Measurements from ENCODE around the gene PPM1K.
"Not testable (repeated sequence)": the region's sequence is repeated elsewhere in the genome, so short reads cannot be mapped to it uniquely, and the experiment has no call there.

The PPM1K gene

GRCh38 chr4:88284439-88285234 lies at the start of gene PPM1K:
Gene PPM1K (minus strand): TSS chr4:88284561. CDS start chr4:88278583, 5,978 bp downstream.
- peak; percentile 99 for DNase-seq

- DNase-seq = no peak
Measured at GRCh38 chr4:88333741-88334405, 49.5 kb upstream of the PPM1K start.

- no peak for DNase-seq
Measured at GRCh38 chr4:88327665-88328064, 43.3 kb upstream of the PPM1K start.

- peak; percentile 37 to 61 for DNase-seq
Measured at GRCh38 chr4:88320780-88321373, 36.5 kb upstream of the PPM1K start.

GRCh38 chr4:88320224-88320779 lies 35.9 kb upstream of the PPM1K start:
- DNase-seq = no peak

GRCh38 chr4:88318751-88319350 lies 34.5 kb upstream of the PPM1K start:
- DNase-seq = no peak

- DNase-seq = no peak
Measured at GRCh38 chr4:88315460-88316017, 31.2 kb upstream of the PPM1K start.

- DNase-seq = not testable (repeated sequence)
Measured at GRCh38 chr4:88313088-88313624, 28.8 kb upstream of the PPM1K start.

GRCh38 chr4:88308587-88308986 lies 24.2 kb upstream of the PPM1K start:
- DNase-seq = no peak

- DNase-seq = no peak
Measured at GRCh38 chr4:88297725-88298454, 13.5 kb upstream of the PPM1K start.

GRCh38 chr4:88297212-88297516 lies 12.8 kb upstream of the PPM1K start:
- no peak for DNase-seq

GRCh38 chr4:88296413-88297211 lies 12.3 kb upstream of the PPM1K start:
- no peak for DNase-seq

GRCh38 chr4:88295656-88296055 lies 11.3 kb upstream of the PPM1K start:
- no peak for DNase-seq

GRCh38 chr4:88291003-88291402 lies 6.6 kb upstream of the PPM1K start:
- no peak for DNase-seq

- DNase-seq = no peak
Measured at GRCh38 chr4:88286897-88287296, 2.5 kb upstream of the PPM1K start.

- no peak for DNase-seq
Measured at GRCh38 chr4:88285235-88285653, 883 bp upstream of the PPM1K start.

- peak; percentile 80 to 83 for DNase-seq
Measured at GRCh38 chr4:88283661-88284438, 511 bp downstream of the PPM1K start.

- DNase-seq = no peak
Measured at GRCh38 chr4:88280228-88280795, 4.0 kb downstream of the PPM1K start.

GRCh38 chr4:88277711-88278225 lies 6.6 kb downstream of the PPM1K start:
- DNase-seq = no peak

Measured in CD4-positive, alpha-beta T cell treated with Interferon alpha-2 for 1 hour (primary cell).